Glutamatergic neuron (in vitro differentiated cells): Measurements from ENCODE around the gene EPHA3. TPM values are rescaled to one million over a fixed set of nuclear protein-coding genes. Genes with fewer than 3 reads are reported as not detected.

Experiments
- DNase-seq: peaks from one replicate; pipeline ENCODE4 v3.0.0; 2022
- H3K27ac Mint-ChIP-seq: one replicate; pipeline ENCODE4 v1.8.0; 2020; ENCODE audit warnings: mild to moderate bottlenecking, mixed read lengths, inconsistent platforms; ENCODE audit not compliant: unreplicated experiment
- H3K27me3 Mint-ChIP-seq: one replicate; pipeline ENCODE4 v1.8.0; 2020; ENCODE audit warnings: mild to moderate bottlenecking, moderate library complexity, mixed read lengths, inconsistent platforms; ENCODE audit not compliant: unreplicated experiment
- H3K36me3 Mint-ChIP-seq: one replicate; pipeline ENCODE4 v1.8.0; 2020; ENCODE audit warnings: mild to moderate bottlenecking, mixed read lengths, inconsistent platforms; ENCODE audit not compliant: unreplicated experiment
- H3K4me1 Mint-ChIP-seq: one replicate; pipeline ENCODE4 v1.8.0; 2020; ENCODE audit warnings: mild to moderate bottlenecking, low read depth, mixed read lengths, inconsistent platforms; ENCODE audit not compliant: unreplicated experiment
- H3K4me3 Mint-ChIP-seq: one replicate; pipeline ENCODE4 v1.8.0; 2020; ENCODE audit warnings: mild to moderate bottlenecking, mixed read lengths, inconsistent platforms; ENCODE audit not compliant: unreplicated experiment
- H3K9me3 Mint-ChIP-seq: one replicate; pipeline ENCODE4 v1.8.0; 2020; ENCODE audit warnings: mild to moderate bottlenecking, moderate library complexity, mixed read lengths, inconsistent platforms; ENCODE audit not compliant: unreplicated experiment
- total RNA-seq: library from RNA; stranded (reverse); fragmentation: NEBNext Ultra II Directional; extraction: Animal tissue kit (Norgen Biotek cat#: 25700); gene quantifications from one replicate; pipeline ENCODE4 v1.2.1, GENCODE V29; 2021; ENCODE audit not compliant: unreplicated experiment
- TF ChIP-seq, protein P1 (sequence below): fragments of 200-600 bp; sonication (generic); IDR thresholded peaks from one replicate; pipeline ENCODE4 v1.5.0; 2021; ENCODE audit not compliant: partially characterized antibody, unreplicated experiment

EPHA3 gene
- total RNA-seq, 1 donor from 2014 or later, result 9.9 TPM

DNA sequence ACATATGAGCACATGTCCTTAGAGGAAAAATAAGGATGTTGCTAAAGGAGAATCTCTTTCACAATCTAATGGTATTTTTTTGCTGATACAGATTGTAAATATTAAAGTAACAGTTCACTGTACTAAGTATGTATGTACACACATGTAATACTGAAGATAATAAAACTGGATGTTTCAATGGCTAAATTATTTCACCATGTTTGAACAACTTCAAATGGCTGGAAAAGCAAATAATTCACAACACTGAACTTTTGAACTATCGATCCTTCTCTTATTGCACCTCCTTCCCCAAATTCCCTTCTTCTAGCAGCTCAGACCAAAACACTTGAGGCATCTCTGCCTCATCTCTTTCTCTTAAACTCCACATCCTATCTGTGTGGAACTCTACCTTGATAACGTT lies 149.5 kb downstream of the EPHA3 start:
- H3K27me3 Mint-ChIP-seq, result peaks cover 2% of the 10 kb centered on the region
- no peak overlapping the region for H3K4me3 Mint-ChIP-seq
- TF ChIP-seq, protein P1, sequence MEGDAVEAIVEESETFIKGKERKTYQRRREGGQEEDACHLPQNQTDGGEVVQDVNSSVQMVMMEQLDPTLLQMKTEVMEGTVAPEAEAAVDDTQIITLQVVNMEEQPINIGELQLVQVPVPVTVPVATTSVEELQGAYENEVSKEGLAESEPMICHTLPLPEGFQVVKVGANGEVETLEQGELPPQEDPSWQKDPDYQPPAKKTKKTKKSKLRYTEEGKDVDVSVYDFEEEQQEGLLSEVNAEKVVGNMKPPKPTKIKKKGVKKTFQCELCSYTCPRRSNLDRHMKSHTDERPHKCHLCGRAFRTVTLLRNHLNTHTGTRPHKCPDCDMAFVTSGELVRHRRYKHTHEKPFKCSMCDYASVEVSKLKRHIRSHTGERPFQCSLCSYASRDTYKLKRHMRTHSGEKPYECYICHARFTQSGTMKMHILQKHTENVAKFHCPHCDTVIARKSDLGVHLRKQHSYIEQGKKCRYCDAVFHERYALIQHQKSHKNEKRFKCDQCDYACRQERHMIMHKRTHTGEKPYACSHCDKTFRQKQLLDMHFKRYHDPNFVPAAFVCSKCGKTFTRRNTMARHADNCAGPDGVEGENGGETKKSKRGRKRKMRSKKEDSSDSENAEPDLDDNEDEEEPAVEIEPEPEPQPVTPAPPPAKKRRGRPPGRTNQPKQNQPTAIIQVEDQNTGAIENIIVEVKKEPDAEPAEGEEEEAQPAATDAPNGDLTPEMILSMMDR, result no peak
- no peak overlapping the region for H3K27ac Mint-ChIP-seq
- no peak for DNase-seq
- peaks cover 5% of the 10 kb centered on the region for H3K4me1 Mint-ChIP-seq
- H3K9me3 Mint-ChIP-seq, result peaks cover 2% of the 10 kb centered on the region
- H3K36me3 Mint-ChIP-seq, result no peaks in the 10 kb centered on the region

GRCh38 chr3:89260721-89261120 lies 153.3 kb downstream of the EPHA3 start:
- Mint-ChIP-seq H3K27ac (peak overlapping the region; percentile 0), H3K9me3 (peaks cover 4% of the 10 kb centered on the region), H3K36me3 (no peaks in the 10 kb centered on the region), H3K4me3 (no peak overlapping the region), H3K4me1 (peaks cover 12% of the 10 kb centered on the region), H3K27me3 (peaks cover 5% of the 10 kb centered on the region)
- no peak for DNase-seq
- TF ChIP-seq, protein P1, result no peak

- Mint-ChIP-seq H3K9me3 (peaks cover 4% of the 10 kb centered on the region), H3K36me3 (no peaks in the 10 kb centered on the region), H3K4me3 (no peak overlapping the region), H3K27me3 (peaks cover 5% of the 10 kb centered on the region), H3K27ac (no peak overlapping the region), H3K4me1 (peaks cover 12% of the 10 kb centered on the region)
- TF ChIP-seq, protein P1, result no peak
- no peak for DNase-seq
These were observed 154.3 kb downstream of the EPHA3 start for GRCh38 chr3:89261673-89262072.

GRCh38 chr3:89262309-89262929 lies 155.0 kb downstream of the EPHA3 start:
- peaks cover 2% of the 10 kb centered on the region for H3K9me3 Mint-ChIP-seq
- H3K4me3 Mint-ChIP-seq, result no peak overlapping the region
- H3K4me1 Mint-ChIP-seq, result peaks cover 13% of the 10 kb centered on the region
- H3K36me3 Mint-ChIP-seq, result no peaks in the 10 kb centered on the region
- no peak for DNase-seq
- H3K27ac Mint-ChIP-seq, result peak overlapping the region; percentile 33
- peaks cover 3% of the 10 kb centered on the region for H3K27me3 Mint-ChIP-seq
- TF ChIP-seq, protein P1, result no peak

DNA sequence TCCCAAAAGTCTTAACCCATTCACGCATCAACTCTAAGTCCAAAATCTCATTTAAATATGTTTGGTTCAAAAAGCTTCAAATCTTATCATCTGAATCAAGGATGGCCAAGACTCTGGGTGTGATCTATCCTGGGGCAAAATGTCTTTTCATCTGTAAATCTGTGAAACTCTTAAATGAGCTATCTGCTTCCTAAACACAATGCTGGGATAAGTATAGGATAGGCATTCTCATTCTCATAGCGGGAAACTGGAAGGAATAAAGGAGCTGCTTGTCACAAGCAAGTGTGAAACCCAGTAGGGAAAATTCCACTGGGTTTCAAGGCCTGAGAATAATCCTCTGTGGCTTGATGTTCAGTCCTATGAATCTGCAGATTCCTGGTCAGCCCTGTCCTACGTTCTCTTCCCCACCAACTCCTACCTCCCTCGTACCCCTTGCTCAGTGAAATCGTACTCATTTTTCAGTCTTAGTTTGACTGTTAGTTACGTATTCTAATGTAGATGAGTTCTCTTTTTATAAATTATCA lies 156.7 kb downstream of the EPHA3 start:
- Mint-ChIP-seq H3K9me3 (peaks cover 2% of the 10 kb centered on the region), H3K4me1 (peaks cover 13% of the 10 kb centered on the region), H3K27ac (no peak overlapping the region), H3K4me3 (no peak overlapping the region), H3K36me3 (no peaks in the 10 kb centered on the region), H3K27me3 (peaks cover 3% of the 10 kb centered on the region)
- DNase-seq, result no peak
- TF ChIP-seq, protein P1, result no peak
